GM19240 (cell line): ENCODE data around the gene TRPM2.

Source experiments
- DNase-seq: peaks from one replicate; pipeline ENCODE4 v3.0.0; 2011; ENCODE audit warnings: low spot score; ENCODE audit not compliant: insufficient read length

TRPM2 gene

DNA sequence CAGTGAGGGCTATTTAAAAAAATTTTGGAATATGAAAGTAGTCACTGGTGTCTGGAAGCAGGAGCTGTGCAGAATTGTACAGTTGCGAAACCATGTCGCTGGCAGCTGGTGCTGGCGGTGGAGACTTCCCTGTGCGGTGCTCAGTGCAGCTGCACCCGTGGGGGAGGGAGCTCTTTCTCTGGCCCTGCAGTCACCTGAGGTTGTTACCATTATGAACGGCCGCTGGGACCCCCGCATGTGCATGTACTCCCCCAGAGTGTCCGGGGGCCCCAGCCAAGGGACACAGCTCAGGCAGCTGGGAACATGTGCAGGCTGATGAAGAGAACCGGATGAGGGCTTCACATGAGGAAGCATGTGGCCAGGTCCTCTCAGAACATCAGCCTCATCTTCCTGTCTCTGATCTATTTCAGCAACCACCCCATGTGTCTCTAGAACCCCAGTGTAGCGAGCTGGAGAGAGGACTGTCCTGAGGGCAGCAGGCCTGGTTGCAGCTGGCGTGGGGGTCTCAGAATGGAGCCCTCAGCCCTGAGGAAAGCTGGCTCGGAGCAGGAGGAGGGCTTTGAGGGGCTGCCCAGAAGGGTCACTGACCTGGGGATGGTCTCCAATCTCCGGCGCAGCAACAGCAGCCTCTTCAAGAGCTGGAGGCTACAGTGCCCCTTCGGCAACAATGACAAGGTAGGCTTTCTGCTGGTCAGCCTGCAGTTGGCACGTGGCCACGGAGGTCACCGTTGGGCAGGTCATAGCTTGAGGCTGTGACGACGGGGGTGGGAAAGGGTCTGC, at the start of gene TRPM2:
Gene TRPM2, plus strand, starts transcription at position 431 of the 780 bp plus-strand sequence. Its CDS starts 80 bp downstream, at position 511.
- no peak for DNase-seq

DNA sequence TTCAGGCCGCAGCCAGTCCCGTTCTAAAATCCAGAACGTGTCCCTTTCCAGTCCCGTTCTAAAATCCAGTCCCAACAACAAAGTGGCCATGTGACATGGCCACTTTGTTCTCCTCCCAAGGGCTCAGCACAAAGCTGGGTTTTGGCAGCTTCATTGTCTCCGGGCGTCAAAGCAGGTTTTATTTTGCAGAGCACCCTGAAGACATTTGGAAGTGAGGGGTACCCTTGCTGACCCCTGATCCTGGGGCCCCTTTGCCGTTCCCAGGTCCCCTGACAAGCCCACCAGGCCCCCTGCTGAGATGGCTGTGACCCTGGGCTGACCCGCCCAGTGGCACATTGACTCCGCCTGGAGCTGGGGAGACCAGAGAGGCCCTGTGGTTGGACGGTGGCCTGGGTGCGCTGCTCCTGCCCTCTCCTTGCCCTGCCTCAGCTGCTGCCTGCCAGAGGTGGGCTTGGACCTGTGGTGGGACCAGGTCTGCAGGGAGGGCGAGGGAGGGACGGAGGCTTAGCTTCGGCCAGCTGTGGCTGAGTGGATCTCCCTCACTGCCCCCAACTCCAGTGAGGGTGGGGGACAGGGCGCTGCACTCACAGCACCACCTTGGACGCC, 49.3 kb upstream of the TRPM2 start:
- DNase-seq = no peak

DNA sequence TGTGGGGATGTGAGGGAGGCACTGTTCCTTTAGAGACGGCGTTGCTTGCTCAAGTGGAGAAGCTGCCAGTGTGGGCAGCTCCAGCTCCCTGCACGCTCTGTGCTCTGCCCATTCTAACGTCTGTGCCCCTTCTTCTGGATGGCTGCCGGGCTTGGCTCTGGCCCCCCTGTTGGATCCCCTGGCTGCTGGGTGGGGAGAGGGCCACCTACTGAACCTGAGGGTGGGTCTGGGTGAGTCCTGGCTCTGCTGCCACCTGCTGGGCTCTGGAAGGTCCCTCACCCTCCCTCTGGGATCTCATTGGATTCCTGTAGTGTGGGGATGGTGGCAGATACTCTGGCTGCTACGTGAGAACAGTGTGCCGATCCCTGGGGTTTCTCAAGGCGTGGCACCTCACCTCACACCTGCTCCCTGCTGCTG, 48.5 kb upstream of the TRPM2 start:
- no peak for DNase-seq

DNA sequence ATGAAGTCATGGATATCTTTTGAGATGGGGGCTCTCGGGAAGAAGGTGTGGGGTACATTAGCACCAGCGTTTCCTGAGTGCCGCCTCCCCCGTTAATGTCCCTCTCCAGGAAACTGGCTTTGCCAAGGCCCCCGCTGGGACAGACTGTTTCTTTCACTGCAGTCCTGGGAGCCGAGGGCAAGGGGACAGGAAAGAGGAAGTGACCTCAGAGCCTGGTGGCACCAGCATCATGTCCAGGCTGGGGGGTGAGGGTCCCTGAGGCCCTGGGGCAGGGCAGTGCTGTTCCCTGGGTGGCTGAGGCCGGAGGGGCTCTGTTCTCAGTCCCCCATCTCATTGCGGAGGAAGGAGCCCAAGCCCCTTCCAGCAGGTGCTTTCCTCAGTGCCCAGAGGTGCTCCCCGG, 47.7 kb upstream of the TRPM2 start:
- DNase-seq = no peak

DNA sequence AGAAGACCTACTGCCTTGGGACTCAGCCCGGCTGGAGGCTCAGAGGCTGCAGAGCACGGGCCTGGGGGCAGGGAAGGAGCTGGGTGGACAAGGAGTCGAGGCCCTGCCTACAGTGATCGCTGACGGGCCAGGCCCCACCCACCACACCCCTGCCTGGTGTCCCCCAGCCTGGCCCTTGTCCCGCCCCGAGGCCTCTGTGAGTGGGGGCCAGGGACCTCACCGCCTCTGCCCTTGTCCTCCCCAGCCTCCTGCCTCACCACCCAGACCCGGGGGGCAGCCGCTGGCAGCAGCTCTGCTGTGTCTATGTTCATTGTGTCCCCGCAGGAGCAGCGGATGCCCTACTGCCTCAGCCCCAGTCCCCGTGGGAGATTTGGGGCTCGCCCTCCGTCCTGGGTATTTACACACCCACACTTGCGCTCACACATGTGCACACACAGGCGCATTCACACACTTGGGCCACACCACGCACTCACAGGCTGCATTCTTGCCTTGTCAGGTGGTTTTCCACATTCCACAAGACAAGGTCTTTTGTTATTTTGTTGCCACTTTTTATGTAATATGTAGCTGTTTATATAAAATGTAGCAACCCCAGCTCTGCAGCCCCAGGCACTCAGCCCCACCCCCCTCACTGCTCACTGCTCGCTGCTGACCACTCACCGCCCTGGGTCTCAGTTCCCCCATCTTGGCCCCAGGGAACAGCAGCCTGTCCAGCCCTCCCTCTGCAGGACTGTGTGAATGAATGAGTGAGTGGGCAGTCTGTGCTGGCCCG, 46.3 kb upstream of the TRPM2 start:
- no peak for DNase-seq

DNA sequence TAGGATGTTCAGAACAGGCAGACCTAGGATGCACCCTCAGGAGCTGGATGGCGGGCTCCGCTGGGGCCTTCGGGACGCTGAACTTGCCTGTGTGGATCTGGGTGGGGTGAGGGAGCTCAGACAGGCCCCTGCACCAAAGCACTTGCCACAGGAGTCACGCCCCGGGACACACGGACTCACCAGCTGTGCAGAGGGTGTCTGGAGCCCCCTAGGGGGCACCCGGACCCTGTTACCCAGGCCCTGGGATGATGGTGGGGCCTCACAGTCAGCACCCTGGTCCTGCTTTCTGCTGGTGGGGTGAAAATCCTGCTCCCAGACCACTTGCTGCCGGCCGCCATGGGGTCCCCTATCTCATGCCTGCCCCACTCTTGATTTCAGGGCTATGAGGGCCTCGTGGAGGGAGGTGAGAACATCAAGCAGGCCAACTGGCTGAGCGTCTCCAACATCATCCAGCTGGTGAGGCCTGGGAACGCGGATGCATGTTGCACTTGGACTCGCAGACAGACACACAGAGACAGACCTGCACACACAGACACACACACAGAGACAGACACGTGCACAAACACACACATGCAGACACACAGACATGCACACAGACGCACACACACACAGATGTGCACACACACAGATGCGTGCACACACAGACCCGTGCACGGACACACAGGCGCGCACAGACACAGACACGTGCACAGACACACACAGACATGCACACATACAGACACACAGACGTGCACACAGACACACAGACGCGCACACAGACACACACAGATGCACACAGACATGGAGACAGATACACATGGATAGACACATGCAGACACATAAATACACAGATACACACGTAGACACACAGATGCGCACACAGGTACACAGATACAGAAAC, 42.6 kb upstream of the TRPM2 start:
- no peak for DNase-seq

DNA sequence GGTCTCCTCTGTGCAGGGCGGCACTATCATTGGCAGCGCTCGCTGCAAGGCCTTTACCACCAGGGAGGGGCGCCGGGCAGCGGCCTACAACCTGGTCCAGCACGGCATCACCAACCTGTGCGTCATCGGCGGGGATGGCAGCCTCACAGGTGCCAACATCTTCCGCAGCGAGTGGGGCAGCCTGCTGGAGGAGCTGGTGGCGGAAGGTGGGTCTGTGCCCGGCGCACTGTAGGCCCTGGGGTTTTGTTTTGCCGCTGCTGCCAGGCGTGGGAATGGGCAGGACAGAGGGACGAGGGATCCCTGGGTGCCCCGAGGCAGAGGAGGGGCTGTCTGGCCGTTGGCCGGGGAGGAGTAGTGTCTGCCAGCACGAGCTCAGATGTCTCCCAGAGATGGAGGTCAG, 41.3 kb upstream of the TRPM2 start:
- DNase-seq = no peak

DNA sequence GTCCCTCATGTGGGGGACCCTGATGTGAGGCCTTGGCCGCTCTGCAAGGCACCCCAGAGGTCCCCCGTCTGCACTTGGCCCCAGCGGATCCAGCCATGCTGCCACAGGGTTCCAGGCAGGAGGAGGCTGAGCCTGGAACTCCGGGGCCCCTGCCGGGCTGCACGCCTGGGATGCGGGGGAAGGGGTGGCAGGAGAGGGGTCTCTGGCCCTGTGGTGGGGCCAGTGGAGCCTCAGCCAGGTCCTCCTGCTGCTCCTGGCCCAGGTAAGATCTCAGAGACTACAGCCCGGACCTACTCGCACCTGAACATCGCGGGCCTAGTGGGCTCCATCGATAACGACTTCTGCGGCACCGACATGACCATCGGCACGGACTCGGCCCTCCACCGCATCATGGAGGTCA, 40.7 kb upstream of the TRPM2 start:
- no peak for DNase-seq

DNA sequence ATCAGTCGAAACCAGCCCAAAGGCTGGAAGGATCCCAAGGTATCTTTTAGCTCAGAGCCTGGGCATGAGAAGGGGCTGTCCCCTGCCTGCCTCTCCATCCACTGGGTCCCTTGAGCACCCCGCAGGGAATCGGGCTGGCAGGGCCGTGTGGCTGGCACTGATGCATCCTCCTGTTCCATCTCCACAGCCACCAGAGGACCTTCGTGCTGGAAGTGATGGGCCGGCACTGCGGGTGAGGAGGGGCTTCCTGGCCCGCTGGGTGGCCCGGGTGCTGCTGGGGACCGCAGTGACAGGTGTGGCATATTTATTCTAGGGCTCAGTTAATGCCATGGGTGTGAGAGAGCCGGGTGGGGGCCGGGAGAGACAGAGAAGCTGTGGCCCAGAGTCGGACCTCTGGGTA, 40.0 kb upstream of the TRPM2 start:
- no peak for DNase-seq

DNA sequence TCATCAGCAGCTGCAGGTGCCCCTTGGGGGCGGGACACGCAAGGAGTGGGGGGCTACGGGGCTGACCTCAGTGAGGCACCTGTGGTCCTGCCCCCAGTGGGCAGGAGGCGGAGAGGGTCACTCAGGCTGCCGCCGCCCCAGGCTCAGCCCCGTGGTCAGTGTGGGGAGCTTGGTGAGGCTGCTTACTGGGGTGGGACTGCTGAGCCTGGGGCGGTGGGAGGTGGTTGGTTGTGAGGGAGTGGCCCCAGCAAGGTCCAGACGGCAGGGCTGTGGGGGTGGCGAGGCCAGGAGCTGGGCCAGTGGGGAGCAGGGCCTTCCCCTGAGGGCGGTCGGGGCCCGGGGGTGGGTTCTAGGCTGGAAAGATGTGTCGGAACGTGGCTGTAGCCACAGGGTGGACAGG, 39.3 kb upstream of the TRPM2 start:
- no peak for DNase-seq

DNA sequence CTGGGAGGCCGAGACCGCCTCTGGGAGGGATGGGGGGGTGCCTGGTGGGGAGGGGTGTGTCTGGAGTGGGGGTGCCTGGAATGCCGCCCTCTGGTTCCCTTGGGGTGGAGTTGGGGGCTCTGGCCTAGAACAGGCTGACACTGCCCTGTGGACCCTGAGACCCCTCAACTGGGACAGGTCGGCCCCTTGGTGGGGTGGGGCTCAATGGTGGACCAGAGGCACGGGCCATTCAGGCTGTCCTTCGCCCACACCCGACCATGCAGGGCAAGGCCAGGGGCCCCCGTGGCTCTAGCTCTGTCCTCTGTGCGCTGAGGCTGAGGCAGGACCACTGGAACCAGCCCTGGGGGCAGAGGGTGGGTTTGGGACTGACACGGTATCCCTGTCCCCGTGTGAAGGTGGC, 38.9 kb upstream of the TRPM2 start:
- no peak for DNase-seq

DNA sequence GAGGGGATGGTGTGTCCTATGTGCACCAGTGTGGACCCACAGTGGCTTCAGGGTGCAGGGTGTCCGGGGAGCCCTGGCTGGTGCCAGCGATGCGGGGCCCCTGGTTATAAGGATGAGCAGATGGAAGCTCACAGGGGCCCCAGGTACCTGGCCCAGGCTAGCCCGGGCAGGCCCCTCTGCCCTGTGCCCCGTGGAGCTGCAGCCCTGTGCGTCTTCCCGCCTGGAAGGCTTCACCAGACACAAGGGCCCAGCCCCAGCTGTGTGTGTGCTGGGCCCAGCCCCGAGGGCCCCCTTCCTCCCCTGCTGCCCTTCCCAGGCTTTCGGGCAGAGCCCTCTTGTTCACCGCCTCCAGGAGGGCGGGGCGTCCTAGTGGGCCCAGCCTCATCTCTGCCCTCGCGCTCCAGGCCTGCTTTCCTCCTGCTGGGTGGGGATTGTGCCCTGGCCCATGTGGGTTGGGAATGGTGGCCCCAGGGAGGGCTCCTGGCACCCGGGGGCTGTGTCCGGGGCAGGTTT, 37.7 kb upstream of the TRPM2 start:
- DNase-seq = no peak

DNA sequence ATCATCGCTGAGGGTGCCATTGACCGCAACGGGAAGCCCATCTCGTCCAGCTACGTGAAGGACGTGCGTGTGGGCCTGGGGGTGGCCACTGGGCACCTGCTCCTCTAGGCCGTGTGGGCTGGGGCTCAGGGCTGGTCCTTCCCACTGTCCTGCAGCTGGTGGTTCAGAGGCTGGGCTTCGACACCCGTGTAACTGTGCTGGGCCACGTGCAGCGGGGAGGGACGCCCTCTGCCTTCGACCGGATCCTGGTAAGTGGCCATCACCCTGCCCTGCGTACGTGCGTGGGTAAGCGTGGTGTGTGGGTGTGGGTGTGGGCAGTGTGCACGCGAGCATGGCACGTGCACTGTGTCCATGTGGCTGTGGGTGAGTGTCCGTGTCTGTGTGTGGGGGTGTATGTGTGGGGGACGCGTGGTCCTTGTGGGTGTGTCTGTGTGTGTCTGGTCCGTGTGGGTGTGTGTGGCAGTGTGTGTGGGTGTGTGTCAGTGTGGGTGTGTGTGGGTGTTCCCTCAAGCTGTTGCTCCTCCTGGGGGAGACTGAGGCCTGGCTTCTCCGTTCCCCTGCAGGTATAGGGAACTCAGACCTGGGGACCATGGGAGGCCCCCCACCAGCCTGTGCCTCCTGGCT, 37.0 kb upstream of the TRPM2 start:
- DNase-seq = no peak

DNA sequence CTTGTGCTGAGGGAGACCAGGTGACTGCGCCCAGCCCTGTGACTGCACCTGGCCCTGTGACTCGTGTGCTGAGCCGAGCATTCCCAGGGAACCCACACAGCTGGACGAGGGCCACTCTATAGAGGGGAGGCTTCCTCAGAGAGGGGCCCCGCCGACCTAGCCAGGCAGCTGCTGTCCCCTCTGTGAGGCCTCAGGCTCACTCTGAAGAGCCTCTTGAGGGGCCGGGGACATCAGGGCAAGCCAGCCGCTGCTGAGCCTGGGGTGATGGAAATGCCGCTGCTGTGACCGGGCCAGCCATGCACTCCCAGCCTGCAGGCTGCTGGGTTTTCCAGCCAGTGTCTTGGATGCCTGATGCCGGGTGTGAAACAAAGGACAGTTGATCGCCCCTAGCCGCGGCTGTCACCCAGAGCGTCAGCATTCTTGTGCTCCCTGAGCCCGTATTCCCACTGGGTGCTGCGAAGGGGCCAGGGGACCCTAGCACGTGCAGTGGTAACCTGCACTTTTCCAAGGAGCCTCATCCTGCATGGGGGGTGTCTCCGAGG, 36.1 kb upstream of the TRPM2 start:
- DNase-seq = no peak

DNA sequence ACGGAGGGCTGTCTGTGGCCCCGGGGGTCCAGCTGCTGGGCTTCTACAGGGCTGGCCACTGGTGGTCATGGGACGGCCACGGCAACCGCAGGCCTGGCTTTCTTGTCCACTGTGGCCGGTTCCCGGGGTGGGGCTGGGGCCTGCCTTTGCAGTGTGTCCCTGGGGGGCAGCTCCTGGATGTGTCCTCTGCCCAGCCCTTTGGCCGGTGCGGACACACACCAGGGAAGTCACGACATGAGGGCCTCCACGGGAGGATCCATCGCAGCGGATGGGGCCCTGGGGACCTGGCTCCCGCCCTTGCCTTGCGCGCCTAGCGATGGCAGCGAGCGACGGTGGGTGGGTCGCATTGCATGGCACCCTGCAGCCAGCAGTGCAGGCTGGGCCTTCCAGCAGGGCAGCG, 35.5 kb upstream of the TRPM2 start:
- no peak for DNase-seq

DNA sequence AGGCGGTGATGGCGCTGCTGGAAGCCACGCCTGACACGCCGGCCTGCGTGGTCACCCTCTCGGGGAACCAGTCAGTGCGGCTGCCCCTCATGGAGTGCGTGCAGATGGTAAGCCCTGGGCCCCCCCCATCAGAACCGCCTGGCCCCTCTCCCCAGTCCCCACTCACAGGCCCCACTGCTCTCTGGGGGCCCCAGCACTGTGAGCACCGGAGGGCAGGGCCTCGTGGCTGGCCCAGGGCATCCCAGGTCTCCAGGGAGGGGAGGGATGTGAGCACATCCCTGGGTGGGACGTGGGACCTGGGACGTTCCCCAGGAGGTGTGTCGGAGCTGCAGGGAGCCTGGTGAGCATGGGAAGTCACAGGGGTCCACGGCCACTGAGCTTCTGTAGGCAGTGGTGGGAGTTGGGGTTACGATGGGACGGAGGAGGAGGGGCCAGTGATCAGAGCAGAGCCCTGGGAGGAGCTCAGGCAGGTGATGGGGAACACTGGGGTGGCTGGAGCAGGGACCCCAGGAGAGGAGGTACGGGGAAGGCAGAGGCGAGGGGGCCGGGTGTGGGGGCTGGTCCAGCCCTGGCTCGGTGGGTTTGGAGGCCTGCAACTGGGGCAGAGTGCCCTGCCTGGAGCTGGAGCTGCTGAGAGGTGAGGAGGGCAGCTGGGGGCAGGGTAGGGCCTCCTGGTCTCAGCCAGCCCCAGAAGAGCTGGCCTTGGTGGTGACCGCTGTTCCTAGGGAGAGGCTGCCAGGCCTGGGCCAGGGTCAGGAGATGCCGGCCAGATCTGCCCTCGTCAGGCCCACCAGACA, 34.7 kb upstream of the TRPM2 start:
- DNase-seq = no peak

DNA sequence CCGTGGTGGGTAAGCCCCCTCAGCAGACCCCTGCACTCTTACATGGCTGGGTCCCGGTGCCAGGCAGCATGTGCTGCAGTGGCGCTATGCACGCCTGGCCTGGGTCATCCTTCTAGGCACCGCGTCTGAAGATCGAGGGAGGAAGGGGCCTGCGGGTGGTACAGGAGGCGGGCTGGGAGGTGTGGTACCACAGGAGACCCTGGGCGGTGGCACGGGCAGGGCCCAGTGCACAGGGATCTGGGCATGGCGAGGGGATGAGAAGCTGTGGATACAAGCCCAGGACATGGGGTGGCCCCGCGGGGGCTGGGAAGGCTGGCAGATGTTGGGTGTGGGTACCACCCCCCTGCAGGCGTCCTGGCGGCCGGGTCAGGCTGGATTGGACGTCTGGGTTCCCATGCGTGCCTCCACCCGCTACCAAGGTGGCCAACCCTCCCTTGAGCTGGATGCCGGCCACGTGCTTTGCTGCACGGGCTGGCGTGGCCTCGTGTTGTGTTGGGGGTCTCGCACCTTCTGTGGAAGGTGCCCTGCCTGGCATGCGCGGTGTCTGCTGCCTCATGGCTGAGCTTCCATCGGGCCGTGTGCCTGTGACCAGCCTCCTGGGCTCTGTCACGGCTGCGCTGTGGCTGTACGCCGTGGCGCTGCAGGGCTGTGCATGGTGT, 33.9 kb upstream of the TRPM2 start:
- no peak for DNase-seq

DNA sequence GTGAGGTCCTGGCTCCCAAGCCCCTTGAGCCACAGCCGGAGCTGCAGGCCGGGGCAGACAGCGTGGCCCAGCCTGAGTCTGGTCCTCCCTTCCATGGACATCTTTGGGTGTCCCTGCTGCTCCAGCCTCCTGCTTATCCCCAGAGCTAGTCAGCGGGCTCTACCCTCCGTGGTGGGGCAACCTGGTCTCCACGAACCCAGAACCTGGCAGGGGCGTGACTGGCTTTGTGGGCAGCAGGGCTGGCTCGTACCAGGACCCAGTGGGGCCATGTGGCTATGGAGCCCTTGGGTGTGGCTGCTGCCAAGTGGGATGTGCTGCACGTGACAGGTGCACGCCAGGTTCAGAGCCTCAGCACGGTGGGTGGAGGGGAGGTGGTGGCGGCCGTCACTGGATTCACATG, 32.6 kb upstream of the TRPM2 start:
- DNase-seq = no peak

DNA sequence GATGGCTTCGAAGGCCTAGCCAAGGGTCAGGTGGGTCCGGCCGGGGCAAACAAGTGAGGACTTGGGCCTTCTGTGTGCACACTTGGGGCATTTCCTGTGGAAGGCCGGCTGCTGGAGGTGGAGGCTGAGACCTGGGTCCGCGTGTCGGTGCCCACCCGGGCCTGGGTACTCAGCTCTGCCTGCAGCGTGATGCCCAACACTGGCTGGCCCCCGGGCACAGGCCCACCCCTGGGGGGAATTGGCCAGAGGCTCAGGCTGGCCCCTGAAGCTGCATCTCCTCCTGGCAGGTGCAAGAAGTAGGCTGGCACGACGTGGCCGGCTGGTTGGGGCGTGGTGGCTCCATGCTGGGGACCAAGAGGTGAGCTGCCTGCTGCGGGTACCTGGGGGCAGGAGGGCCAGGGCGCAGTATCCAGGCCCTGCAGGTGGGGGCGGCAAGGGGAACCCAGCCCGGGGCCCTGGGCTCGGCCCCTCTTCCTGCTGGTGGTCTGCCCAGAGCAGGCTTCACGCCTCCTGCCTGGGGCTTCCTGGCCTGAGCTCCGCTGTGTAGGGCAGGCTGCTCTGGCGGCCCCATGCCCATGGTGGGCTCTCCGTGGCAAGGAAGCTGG, 31.5 kb upstream of the TRPM2 start:
- no peak for DNase-seq
